HG03565 (cell line): ENCODE measurements around the gene GPR35.

ENCODE experiments used
- ATAC-seq: cut with Tn5 transposase; IDR thresholded peaks from one replicate; pipeline ENCODE4 v1.9.1; 2021; ENCODE audit warnings: mild to moderate bottlenecking, moderate library complexity; ENCODE audit not compliant: unreplicated experiment

Gene GPR35

DNA sequence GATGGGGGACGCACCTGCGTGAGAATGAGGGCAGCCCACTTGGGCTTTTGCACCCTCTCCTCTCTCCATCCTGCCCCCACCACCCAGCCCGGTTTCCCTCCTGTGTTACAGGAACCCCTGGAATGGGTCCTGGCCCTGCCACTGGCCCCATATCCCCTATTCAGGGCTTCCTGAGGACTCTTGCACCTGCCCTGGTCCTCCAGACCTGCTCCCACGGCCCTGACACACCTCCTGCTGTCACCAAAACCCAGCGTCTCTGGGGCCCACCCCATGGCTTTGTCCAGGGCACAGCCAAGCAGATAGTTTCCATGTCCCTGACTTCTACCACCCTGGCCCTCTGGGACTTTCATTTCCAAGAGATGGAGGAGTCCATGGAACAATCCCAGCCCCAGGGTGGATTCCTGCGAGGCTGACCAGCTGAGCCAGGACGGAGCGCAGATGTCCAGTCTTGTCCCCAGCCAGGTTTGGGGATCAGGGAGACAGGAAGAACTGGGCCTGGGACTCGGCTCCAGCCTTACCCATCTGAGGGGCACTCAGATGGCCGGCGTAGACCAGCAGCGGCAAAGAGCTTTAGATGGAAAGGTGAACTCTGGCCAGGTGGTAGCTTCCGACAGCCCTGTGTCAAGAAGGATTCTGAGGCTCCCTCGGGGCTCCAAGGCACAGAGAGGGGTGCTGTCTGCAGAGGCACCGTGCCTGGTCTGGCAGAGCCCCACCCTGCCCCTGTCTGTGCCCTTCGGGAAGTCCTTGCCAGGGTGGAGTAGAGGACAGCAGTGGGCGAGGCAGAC lies 12.0 kb downstream of the GPR35 start:
- ATAC-seq: no peak

DNA sequence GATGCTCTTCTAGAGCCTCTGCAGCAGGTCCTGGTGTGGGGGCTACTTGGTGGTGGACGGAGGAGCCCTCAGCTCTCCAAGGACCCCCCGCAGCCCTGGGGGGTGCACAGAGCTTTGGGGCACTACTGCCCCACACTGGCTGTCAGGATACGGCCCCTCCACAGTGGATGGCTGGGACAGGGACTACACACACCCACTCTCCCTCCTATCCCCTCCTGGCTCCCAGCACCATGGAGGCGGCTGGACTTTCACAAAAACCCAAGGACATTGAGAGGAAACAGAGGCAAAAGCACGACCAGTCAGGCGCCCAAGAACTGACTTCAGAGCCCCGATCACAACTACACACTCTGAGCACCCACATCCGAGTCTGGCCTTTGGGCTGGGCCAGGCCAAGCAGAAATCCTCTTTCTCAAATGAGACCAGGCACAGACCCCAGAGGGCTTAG lies 12.6 kb downstream of the GPR35 start:
- ATAC-seq: no peak

DNA sequence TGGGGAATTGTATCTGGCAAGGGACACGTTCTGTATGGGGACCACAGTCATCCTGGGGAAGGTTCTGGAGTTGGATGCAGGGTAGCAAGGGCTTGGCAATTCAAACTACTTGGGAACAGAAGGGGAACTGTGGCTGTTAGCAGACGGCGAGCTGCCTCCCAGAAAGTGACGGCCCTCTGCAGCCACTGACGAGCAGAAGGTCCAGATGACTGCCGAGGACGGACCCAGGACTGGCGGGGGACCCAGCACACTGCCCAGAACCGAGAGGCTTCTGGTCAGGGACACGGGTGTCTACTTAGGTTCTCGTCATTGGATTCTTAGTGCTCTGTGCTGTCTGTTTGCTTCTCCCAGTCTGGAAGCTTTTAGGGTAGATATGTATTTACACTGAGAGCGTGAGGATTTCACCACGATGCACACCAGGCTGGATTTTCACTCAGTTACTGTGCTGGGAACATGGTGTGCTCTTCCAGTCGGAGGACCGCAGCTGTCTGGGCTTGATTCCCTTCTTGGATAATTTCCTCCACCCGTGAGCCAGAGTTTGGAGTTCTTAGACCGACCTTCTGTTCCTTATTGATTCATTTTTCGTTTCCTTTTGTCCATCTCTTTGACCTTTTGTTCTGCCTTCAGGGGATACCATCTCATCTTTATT lies 13.4 kb downstream of the GPR35 start:
- no peak for ATAC-seq

DNA sequence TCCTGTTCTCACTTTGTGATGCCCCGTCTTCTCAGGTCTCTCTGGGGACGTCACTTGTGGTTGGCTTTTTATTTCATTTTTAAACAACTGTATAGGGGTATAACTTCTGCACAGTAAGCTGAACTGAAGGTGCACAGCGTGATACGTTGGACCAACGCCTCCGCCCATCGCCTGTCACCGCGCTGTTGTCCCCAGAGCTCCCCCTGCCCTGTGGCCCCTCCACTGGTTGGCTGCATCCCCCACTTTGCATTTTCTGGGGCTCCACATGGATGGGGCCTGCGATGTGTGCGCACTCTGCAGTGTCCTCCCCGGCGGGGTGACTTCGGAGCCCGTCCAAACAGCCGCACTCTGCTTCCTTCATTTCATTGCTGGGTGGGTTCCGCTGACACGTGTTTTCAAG lies 14.3 kb downstream of the GPR35 start:
- ATAC-seq: no peak

DNA sequence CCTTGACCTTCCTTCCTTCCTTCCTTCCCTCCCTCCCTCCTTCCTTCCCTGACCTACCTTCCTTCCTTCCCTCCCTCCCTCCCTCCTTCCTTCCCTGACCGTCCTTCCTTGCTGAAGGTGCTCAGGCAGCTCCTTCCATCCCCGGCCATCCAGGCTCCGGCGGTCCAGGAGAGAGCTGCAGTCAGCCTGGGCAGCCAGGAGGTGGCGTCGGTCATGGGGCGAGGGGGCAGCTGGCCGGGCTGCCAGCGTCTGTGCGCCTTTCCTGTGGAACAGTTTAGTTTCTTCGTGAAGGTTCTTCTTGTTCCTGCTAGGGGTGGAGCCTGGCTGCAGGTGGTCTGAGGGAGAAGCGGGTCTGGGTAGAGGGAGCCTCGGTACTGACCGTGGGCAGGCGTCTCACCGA lies 15.7 kb downstream of the GPR35 start:
- ATAC-seq: no peak

DNA sequence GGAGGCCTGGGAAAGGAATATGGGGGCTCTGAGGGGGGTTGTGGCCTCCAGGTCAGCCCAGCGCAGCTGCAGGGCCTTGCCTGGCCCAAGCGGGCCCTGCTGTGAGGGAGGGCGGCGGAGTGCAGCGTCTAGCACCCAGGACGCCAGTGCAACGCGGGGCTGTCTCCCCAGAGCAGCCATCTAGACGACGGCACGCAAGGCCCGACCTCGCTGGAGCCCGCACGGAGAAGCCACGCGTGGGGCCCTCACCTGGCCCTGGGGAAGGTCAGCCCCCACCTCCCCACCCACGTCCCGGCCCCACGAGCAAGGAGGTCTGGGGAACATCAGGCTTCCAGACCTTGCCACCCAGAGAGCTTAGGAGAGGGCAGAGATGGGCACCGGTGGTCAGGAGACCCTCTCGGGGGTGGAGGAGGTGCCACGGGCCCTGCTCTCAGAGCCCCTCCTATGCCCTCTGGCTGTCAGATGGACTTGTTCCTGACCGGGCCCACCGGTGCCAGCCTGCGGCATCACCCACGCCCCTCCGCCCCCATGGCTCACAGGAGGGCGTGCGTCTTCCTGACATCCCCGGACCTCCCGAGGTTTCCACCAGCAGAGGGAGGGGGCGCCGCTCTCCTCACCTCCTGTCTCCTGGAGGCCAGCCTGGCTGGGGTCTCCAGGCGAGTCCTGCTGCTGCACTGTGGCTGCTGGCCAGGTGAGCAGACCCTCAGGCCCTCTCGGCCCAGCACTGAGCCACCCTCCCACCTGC lies 17.0 kb downstream of the GPR35 start:
- ATAC-seq: no peak

DNA sequence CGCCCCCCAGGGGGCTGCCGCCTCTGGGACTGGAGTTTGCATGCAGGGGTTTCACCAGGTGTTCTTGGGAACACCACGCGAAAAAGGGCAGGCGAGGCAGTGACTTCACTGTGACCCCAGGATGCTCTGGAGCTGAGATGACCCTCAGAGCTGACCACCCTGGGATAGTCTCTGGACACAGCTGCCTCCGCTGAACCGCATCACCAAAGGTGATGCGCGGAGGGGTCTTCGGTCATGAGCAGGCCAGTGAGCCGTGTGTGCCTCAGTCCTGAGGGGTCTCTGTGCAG lies 17.5 kb downstream of the GPR35 start:
- ATAC-seq: no peak

DNA sequence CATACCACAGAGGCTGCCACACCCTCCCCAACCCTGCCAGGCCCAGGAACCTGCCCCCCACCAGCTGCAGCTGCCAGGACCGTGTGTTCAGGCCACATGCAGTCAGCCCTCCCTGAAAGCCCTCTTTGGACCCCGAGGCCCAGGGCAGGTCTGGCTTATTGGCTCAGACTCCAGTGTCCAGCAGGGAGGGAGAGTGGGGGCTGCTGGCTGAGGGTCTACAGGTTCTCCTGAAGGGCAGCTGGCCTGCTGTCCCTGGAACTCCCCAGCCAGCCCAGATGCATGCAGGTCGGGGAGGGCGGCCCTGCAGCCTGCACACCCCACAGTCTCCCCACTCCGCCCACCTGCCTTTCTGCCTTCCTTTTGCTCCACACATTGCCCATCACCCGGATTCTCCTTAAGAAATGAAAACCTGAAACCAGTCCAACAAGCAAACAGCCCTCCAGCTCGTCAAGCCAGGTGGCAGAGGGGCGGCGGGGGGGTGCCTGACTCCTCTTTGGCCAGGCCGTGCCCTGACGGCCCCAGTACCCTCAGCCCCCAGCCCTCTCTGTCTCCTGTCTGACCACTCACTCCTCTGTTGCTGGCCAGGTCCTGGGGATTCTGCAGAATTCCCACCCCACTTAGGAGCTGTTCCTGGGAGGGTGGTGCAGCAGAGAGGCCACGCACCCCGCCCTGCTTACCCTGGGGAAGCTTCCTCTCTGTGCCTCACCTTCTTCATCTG lies 18.0 kb downstream of the GPR35 start:
- no peak for ATAC-seq

DNA sequence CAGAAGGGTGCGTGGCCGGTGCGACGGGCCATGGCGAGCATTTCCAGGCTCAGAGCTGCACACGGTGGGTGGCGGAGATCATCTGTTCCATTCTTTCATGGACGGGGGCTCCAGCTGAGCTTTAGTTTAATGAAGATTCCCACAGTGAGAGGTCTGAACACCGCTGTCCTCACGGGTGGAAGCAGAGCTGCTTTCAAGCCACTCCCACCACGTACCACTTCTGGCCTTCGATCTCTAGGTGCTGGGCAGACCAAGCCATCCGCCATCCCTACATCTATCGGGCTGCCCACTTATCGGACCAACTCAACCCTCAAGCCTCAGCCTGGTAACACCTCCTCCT lies 18.5 kb downstream of the GPR35 start:
- ATAC-seq: no peak

DNA sequence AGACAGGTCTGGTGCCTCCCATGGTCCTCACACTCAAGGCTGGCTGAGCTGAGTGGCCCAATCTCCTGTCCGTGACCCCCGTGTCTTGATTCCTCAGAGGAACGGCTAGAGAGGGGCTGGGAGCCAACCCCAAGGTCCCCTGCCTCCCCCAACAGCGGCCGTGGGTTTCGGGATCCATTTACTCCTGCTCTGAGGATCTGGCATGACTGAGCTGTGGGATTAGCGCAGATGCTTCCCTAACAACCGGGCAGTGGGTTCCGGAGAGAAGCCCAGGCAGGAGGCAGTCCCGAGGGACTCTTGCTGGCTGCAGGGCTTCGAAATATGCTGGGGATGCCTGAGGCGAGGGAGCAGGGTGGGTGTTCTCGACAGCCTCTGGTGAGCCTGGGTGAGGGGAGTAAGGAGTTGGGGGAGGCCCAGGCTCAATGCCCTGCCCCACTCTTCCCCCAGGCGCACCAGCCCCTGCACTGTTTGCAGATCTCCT lies 18.9 kb downstream of the GPR35 start:
- ATAC-seq: no peak

DNA sequence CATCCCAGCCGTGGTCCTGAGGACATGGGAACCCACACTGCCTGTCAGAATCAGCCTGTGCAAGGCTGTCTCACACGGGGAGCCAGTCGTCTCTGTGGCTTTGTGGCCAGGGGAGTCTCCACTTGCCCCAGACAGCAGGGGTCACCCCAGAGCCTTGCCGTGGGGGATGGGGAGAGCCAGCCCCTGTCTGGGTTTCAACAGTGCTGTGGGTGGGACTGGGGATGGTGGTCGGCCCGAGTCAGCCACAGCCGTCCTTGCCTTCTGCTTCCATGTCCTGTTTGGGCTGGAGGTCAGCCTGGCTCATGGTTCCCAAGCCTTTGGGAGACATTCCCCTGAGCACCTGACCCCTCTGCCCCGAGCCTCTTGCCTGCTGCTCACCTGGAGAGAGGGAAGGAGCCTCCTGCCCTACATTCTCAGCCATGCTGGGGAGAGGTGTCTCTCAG lies 19.6 kb downstream of the GPR35 start:
- no peak for ATAC-seq

DNA sequence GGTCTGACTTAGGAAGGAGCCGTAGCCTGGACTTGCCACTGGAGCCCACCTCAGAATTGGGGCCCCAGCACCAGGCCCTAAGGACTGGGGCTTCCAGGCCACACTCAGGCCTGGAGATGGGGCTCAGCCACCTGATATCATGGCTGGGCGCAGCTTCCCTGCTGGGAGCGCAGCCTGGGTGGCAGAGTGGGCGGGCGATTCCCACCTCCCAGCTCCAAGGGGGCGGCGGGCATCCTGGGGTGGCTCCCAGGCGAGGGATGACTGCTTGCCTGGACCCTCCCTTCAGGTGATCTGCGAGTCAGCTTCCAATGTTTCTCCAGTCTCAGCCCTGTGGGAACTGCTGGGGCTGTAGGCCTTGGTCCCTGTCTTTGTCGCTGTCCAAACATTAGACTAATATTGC lies 20.1 kb downstream of the GPR35 start:
- ATAC-seq: no peak

DNA sequence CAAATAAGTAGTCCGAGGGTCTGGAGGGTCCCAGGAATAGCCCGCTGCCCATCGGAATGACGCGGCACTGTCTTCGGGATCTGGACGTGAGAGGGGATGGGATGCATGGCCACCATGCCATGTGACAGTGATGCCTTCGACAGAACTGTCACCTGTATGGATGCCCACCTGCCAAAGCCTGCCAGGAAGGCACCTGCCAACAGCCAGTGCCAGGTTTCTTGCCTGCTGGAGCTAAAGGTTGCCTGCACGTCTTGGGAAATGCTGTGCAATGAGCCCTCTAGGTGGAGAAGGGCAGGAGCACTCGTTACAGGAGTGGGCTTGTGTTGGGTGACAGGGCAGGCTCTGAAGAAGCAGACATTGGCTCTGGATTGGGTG lies 20.5 kb downstream of the GPR35 start:
- no peak for ATAC-seq

DNA sequence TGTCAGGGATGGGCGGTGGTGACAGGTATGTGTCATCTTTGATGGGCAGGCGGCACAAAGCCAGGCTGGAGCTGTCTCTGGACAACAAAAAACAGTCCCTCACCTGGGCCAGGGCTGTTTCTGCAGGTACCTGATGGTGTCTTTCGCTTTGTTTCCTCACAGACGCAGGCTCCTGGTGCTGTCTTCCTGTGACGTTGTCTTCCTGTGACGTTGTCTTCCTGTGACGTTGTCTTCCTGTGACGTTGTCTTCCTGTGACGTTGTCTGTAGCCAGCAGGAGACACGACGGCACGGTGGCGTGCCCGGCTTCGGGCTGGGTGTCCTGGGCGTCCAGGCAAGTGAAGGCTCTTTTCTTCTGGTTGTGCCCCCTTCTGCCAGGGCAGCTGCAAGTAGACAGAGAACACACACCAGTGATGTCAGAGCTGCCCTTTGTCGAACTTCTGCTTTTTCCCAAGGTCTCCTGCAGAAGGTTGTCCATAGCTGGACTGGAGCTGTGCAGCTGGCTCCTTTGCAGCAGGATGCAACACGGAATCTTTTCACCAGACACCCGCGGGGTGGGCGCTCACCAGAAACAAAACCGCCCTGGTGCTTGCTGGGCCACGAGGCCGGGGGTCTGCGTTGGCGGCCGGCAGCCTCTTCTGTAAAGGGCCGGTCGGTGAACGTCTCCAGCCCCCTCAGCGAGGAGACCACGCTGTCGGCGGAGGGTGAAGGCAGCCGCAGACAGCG lies 21.1 kb downstream of the GPR35 start:
- ATAC-seq: no peak

DNA sequence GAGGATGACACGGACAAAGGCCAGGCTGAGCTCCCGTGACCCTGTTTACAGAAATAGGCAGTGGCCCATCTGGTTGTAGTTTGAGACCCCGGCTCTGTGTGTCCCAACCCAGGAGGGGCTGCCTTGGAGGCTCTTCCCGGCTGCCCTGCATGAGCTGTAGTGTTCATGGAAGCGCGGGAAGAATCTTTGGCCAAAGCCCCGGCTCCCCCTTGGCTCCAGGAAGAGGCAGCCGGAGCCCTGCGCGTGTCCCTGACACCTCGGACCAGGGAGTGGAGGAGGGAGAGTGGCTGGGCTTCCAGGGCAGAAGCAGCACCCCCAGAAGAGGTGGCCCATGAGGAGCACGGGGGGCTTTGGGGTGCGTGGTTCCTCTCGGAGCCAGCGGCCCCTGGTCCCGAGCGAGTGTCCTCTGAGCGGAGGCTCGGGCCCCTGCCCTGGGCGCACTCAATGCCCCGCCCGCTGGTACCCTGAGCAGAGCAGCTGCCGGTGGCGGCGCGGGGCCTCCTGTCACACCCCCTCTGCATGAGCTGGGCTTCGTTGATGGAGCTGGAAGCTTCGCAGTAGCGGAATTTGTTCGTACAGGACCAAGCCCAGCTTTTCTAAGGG lies 21.7 kb downstream of the GPR35 start:
- ATAC-seq: no peak

DNA sequence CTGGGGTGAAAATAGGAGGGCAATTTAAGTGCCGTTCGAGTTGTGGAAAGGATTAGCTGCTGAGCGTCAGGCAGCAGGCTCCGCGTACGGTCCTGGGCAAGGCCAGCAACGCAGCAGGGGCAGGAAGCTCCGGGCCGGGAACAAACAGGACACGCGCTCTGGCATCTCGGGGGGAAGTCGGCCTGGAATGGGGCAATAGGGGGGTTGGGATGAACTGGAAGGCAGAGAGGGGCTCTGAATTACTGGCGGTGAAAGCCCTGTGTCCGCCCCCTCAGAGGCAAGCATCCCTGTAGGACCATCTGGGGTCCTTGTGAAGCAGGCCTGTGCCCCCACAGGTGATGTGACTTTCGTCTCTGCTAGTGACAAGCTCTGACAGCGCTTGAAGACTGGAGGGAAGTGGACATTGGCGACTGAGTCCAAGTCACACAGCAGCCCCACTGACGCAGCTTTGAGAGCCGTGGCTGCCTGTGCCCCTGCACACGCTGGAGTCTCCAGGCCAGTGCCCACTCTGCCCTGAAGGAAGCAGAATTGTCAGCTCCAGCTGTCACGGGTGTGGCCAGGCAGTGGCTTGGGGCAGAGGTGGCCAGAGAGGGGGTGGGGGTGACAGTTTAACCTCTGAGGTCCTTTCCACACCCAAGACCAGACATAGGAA lies 22.3 kb downstream of the GPR35 start:
- ATAC-seq: no peak

DNA sequence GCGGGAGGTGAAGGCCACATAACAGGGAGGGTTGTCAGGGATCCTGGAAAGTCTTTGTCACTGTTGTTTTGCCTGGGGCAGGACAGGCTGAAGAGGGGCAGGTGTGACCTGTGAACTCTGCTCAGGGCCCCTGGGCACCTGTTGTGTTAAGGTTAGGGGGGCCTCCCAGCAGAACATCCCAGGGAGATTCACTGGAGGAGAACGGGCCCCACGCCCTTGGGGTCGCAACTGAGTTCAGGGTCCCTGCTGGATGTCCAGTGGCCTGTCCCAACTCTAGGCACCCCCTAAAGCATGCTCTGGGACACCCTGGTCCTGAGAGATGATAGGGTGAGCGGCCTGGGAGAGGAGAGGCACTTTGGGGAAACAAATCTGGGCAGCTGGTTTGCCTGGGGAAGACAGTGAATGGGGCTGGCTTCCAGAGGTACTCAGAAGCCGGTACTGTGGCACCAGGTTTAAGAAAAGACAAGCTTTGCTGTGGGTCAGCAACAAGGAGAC lies 22.9 kb downstream of the GPR35 start:
- ATAC-seq: no peak

DNA sequence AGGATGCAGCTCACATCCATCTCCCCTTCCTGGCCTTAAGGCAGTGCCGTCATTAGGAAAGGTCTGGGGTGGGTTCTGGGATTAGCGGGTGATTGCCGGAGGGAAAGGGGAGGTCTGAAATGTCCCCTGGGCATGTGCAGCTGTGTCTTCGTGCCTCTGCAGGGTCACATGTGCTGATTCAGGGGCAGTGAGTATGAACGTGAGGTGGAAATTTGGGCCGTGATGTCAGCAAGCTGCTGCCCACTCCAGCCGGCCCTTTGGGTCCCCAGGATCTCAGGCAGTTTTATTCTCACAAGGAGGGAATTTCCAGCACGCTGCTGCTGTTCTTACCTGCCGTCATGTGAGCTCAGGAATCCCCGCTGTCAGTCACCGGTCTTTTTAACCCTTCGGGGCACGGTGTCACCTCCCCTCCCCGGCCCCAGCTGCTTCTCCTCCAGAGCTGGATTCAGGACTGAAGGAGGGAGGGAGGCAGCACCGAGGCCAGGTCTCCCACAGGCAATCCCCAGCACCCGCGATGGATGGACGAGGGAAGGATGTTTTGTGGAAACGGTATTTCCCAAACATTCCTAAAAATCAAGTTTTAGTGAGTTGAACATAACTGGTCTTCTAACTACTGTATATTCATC lies 23.5 kb downstream of the GPR35 start:
- no peak for ATAC-seq

DNA sequence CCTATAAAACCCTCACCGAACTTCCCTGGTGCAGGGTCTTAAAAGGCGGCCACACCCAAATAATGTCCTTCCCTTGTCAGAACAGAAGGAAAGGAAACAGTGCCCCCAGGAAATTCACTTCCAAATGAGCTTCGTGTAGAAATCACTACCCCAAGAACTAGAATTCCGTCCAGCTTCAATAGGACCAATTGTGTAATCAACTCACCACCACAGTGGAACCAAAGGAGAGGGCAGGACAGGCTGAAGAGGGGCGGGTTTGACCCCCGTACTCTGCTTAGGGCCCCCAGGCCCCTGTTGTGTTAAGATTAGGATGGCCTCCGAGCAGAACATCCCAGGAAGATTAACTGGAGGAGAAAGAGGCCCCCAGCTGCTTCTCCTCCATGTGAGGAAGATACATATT lies 24.1 kb downstream of the GPR35 start:
- ATAC-seq: no peak
